Trophoblast cell (in vitro differentiated cells and primary cell): ENCODE data around the gene PRKAB1.

Source experiments
- DNase-seq, 2 donors: peaks; one replicate each; pipeline ENCODE4 v3.0.0-alpha.2; 2016
- H2AFZ ChIP-seq: 2 replicates; pipeline ENCODE4 v1.6.1; 2013; ENCODE audit warnings: low read length, moderate library complexity, mild to moderate bottlenecking; ENCODE audit not compliant: insufficient read depth, poor library complexity
- H2AK5ac ChIP-seq: 2 replicates; pipeline ENCODE4 v1.6.1; 2013; ENCODE audit warnings: mild to moderate bottlenecking, low read length
- H2BK120ac ChIP-seq: 2 replicates; pipeline ENCODE4 v1.6.1; 2013; ENCODE audit warnings: low read length, mild to moderate bottlenecking, moderate library complexity; ENCODE audit not compliant: insufficient read depth, poor library complexity
- H2BK12ac ChIP-seq: 2 replicates; pipeline ENCODE4 v1.6.1; 2013; ENCODE audit warnings: mild to moderate bottlenecking, low read length, moderate library complexity
- H2BK5ac ChIP-seq: 2 replicates; pipeline ENCODE4 v1.6.1; 2013; ENCODE audit warnings: low read length, low read depth, moderate library complexity, mild to moderate bottlenecking; ENCODE audit not compliant: poor library complexity
- H3K14ac ChIP-seq: 2 replicates; pipeline ENCODE4 v1.6.1; 2013; ENCODE audit warnings: mild to moderate bottlenecking, low read length
- H3K18ac ChIP-seq: 2 replicates; pipeline ENCODE4 v1.6.1; 2013; ENCODE audit warnings: mild to moderate bottlenecking, low read length
- H3K23ac ChIP-seq: 2 replicates; pipeline ENCODE4 v1.6.1; 2013; ENCODE audit warnings: low read length
- H3K27ac ChIP-seq: 2 replicates; pipeline ENCODE4 v1.5.1; 2013; ENCODE audit warnings: low read depth, mild to moderate bottlenecking, inconsistent platforms, low read length, moderate library complexity
- H3K27me3 ChIP-seq: 2 replicates; pipeline ENCODE4 v1.6.1; 2013; ENCODE audit warnings: inconsistent platforms, mild to moderate bottlenecking, low read length, moderate library complexity; ENCODE audit not compliant: insufficient read depth
- H3K36me3 ChIP-seq, 2 experiments: 1 replicate in 1 of 2; 2 replicates in 1 of 2; pipeline ENCODE4 v1.6.1; 2013; ENCODE audit warnings: low read length in 2 of 2, mild to moderate bottlenecking in 2 of 2, moderate library complexity in 1 of 2; ENCODE audit not compliant: insufficient read depth in 2 of 2, control insufficient read depth in 1 of 2
- H3K4ac ChIP-seq: 2 replicates; pipeline ENCODE4 v1.6.1; 2013; ENCODE audit warnings: low read depth, mild to moderate bottlenecking, low read length, moderate library complexity
- H3K4me1 ChIP-seq, 2 experiments: 1 replicate in 1 of 2; 2 replicates in 1 of 2; pipeline ENCODE4 v1.6.1; 2013; ENCODE audit warnings: low read length in 2 of 2, mild to moderate bottlenecking in 2 of 2, moderate library complexity in 1 of 2; ENCODE audit not compliant: insufficient read depth in 2 of 2, control insufficient read depth in 1 of 2
- H3K4me2 ChIP-seq: 2 replicates; pipeline ENCODE4 v1.6.1; 2013; ENCODE audit warnings: inconsistent platforms, mild to moderate bottlenecking, low read length, moderate library complexity
- H3K4me3 ChIP-seq: 2 replicates; pipeline ENCODE4 v1.5.1; 2013; ENCODE audit warnings: mild to moderate bottlenecking, low read depth, low read length, inconsistent platforms
- H3K79me1 ChIP-seq: one replicate; pipeline ENCODE4 v1.6.1; 2013; ENCODE audit warnings: low read length
- H3K79me2 ChIP-seq: 2 replicates; pipeline ENCODE4 v1.6.1; 2013; ENCODE audit warnings: low read length, mild to moderate bottlenecking; ENCODE audit not compliant: control insufficient read depth, insufficient read depth, poor library complexity
- H3K9ac ChIP-seq: 2 replicates; pipeline ENCODE4 v1.6.1; 2013; ENCODE audit warnings: mild to moderate bottlenecking, low read length
- H3K9me3 ChIP-seq: 2 replicates; pipeline ENCODE4 v1.6.1; 2013; ENCODE audit warnings: low read depth, mild to moderate bottlenecking, control low read depth, inconsistent platforms, low read length; ENCODE audit not compliant: insufficient read depth
- H4K12ac ChIP-seq: 2 replicates; pipeline ENCODE4 v1.6.1; 2013; ENCODE audit warnings: low read depth, mild to moderate bottlenecking, low read length, moderate library complexity
- H4K8ac ChIP-seq: 2 replicates; pipeline ENCODE4 v1.6.1; 2013; ENCODE audit warnings: low read depth, mild to moderate bottlenecking, low read length, moderate library complexity
- H4K91ac ChIP-seq: one replicate; pipeline ENCODE4 v1.6.1; 2013; ENCODE audit warnings: low read depth, mild to moderate bottlenecking, low read length, moderate library complexity
- WGBS: extraction: QIAGEN DNeasy Blood & Tissue Kit; methylation state at CpG from one replicate; pipeline ENCODE4 v1.1.7; 2013; ENCODE audit warnings: missing lambda C conversion rate; ENCODE audit not compliant: insufficient read length, insufficient coverage; ENCODE audit errors: extremely low coverage; 5-methylcytosine and 5-hydroxymethylcytosine counted together

Gene PRKAB1

DNA sequence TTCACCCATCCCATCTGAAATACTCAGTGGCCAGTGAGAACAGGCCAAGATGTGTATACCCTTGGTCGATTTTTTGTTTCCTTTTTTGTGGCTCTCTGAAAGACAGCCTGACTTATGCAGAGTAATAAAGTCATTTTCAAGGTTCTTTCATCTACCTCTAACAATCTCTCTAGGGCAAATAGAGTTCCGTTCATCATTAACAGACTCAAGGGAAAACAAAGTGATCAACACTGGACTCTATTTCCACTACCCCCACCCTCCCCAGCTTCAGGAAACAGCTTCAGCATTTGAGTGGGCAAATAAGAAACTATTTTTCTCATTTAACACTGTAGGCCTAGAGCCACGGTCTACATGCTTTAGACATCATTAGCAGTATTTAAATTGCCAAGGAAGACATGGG is 15.9 kb downstream of the PRKAB1 start:
- no peaks in the 10 kb centered on the region for H3K9me3 ChIP-seq
- H3K9ac ChIP-seq, result no peak overlapping the region
- H3K4me1 ChIP-seq, result peaks cover 0 to 2% of the 10 kb centered on the region in 2 experiments
- no peaks in the 10 kb centered on the region for H3K79me2 ChIP-seq
- DNase-seq, result no peak
- H3K4ac ChIP-seq, result no peak overlapping the region
- no peak overlapping the region for H3K27ac ChIP-seq
- no peaks in the 10 kb centered on the region for H3K27me3 ChIP-seq
- H2BK5ac ChIP-seq, result no peak overlapping the region
- no peak overlapping the region for H2AK5ac ChIP-seq
- no peak overlapping the region for H2BK12ac ChIP-seq
- no peak overlapping the region for H4K12ac ChIP-seq
- no peak overlapping the region for H4K8ac ChIP-seq
- H3K79me1 ChIP-seq, result no peaks in the 10 kb centered on the region
- H4K91ac ChIP-seq, result no peak overlapping the region
- H3K23ac ChIP-seq, result no peak overlapping the region
- no peak overlapping the region for H3K4me2 ChIP-seq
- H3K4me3 ChIP-seq, result no peak overlapping the region
- no peak overlapping the region for H2BK120ac ChIP-seq
- H2AFZ ChIP-seq, result no peak overlapping the region
- H3K36me3 ChIP-seq, result peaks cover 35 to 42% of the 10 kb centered on the region in 2 experiments
- no peak overlapping the region for H3K14ac ChIP-seq
- WGBS, result no CpG with 5 or more reads among the region's 3 CpGs
- no peak overlapping the region for H3K18ac ChIP-seq

GRCh38 chr12:119684711-119685369 is 16.9 kb downstream of the PRKAB1 start:
- no peak overlapping the region for H2AFZ ChIP-seq
- WGBS, result no CpG with 5 or more reads among the region's 10 CpGs
- DNase-seq, result no peak

GRCh38 chr12:119685375-119685774 is 17.4 kb downstream of the PRKAB1 start:
- WGBS, result no CpG with 5 or more reads among the region's 4 CpGs
- no peaks in the 10 kb centered on the region for H3K9me3 ChIP-seq
- no peak overlapping the region for H3K14ac ChIP-seq
- no peak overlapping the region for H3K18ac ChIP-seq
- H3K36me3 ChIP-seq, result peaks cover 28 to 30% of the 10 kb centered on the region in 2 experiments
- no peaks in the 10 kb centered on the region for H3K27me3 ChIP-seq
- no peak overlapping the region for H3K9ac ChIP-seq
- no peak overlapping the region for H2BK5ac ChIP-seq
- H3K4me2 ChIP-seq, result no peak overlapping the region
- H2AFZ ChIP-seq, result no peak overlapping the region
- H4K12ac ChIP-seq, result no peak overlapping the region
- no peaks in the 10 kb centered on the region for H3K4me1 ChIP-seq
- no peak for DNase-seq
- H3K23ac ChIP-seq, result no peak overlapping the region
- H3K4me3 ChIP-seq, result no peak overlapping the region
- H3K27ac ChIP-seq, result no peak overlapping the region
- H4K8ac ChIP-seq, result no peak overlapping the region
- H2BK120ac ChIP-seq, result no peak overlapping the region
- H4K91ac ChIP-seq, result no peak overlapping the region
- H2AK5ac ChIP-seq, result no peak overlapping the region
- H3K79me1 ChIP-seq, result no peaks in the 10 kb centered on the region
- H3K79me2 ChIP-seq, result no peaks in the 10 kb centered on the region
- no peak overlapping the region for H2BK12ac ChIP-seq
- H3K4ac ChIP-seq, result no peak overlapping the region

More at GRCh38 chr12:119684711-119685369, 16.9 kb downstream of the PRKAB1 start:
- no peak overlapping the region for H4K8ac ChIP-seq
- H3K79me2 ChIP-seq, result no peaks in the 10 kb centered on the region
- H3K4ac ChIP-seq, result no peak overlapping the region
- H3K36me3 ChIP-seq, result peaks cover 30 to 34% of the 10 kb centered on the region in 2 experiments
- H3K79me1 ChIP-seq, result no peaks in the 10 kb centered on the region
- H3K27ac ChIP-seq, result no peak overlapping the region
- no peaks in the 10 kb centered on the region for H3K27me3 ChIP-seq
- no peak overlapping the region for H3K23ac ChIP-seq
- no peak overlapping the region for H3K14ac ChIP-seq
- no peak overlapping the region for H3K4me2 ChIP-seq
- no peak overlapping the region for H3K9ac ChIP-seq
- no peak overlapping the region for H2BK5ac ChIP-seq
- no peaks in the 10 kb centered on the region for H3K9me3 ChIP-seq
- no peak overlapping the region for H2BK12ac ChIP-seq
- no peak overlapping the region for H2AK5ac ChIP-seq
- no peak overlapping the region for H3K18ac ChIP-seq
- no peak overlapping the region for H3K4me3 ChIP-seq
- H4K12ac ChIP-seq, result no peak overlapping the region
- no peak overlapping the region for H2BK120ac ChIP-seq
- H3K4me1 ChIP-seq, result no peaks in the 10 kb centered on the region
- no peak overlapping the region for H4K91ac ChIP-seq

DNA sequence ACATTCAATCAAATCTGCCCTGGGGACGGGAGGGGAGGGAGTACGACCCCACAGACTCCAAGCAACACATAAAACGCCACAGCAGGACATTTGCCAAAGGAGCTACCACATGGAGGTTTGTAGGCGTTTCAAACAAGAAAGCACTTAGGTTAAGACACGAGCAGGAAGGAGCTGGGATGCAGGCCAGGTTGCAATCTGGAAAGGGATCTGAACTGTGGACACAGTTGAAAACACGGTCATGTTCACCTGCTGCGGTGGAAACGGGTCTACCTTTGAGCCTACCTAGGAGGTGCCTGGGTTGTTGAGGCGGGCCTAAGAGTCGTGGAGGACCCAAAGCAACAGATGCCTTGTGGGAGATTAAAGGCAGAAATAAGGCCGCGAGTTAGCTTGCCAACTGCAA is 18.4 kb downstream of the PRKAB1 start:
- H4K8ac ChIP-seq, result no peak overlapping the region
- H3K36me3 ChIP-seq, result peaks cover 21 to 24% of the 10 kb centered on the region in 2 experiments
- H2BK120ac ChIP-seq, result no peak overlapping the region
- H3K4ac ChIP-seq, result no peak overlapping the region
- H3K9ac ChIP-seq, result no peak overlapping the region
- H3K9me3 ChIP-seq, result no peaks in the 10 kb centered on the region
- no peak overlapping the region for H4K91ac ChIP-seq
- no peak overlapping the region for H3K4me2 ChIP-seq
- no peaks in the 10 kb centered on the region for H3K27me3 ChIP-seq
- H2AK5ac ChIP-seq, result no peak overlapping the region
- no peak overlapping the region for H3K27ac ChIP-seq
- no peak overlapping the region for H2AFZ ChIP-seq
- H3K79me2 ChIP-seq, result no peaks in the 10 kb centered on the region
- no peak overlapping the region for H3K14ac ChIP-seq
- H4K12ac ChIP-seq, result no peak overlapping the region
- no peak overlapping the region for H3K4me3 ChIP-seq
- H3K18ac ChIP-seq, result no peak overlapping the region
- no peak overlapping the region for H3K23ac ChIP-seq
- H2BK12ac ChIP-seq, result no peak overlapping the region
- no peak overlapping the region for H2BK5ac ChIP-seq
- H3K79me1 ChIP-seq, result no peaks in the 10 kb centered on the region
- DNase-seq, result no peak
- WGBS, result no CpG with 5 or more reads among the region's 12 CpGs
- no peaks in the 10 kb centered on the region for H3K4me1 ChIP-seq
